ENCODE data around the gene BOLA2B.
A peak's percentile ranks its signal among the peaks of the same experiment; 100 is the strongest.
"Not testable (repeated sequence)": the region's sequence is repeated elsewhere in the genome, so short reads cannot be mapped to it uniquely, and the experiment has no call there.

Gene BOLA2B

DNA sequence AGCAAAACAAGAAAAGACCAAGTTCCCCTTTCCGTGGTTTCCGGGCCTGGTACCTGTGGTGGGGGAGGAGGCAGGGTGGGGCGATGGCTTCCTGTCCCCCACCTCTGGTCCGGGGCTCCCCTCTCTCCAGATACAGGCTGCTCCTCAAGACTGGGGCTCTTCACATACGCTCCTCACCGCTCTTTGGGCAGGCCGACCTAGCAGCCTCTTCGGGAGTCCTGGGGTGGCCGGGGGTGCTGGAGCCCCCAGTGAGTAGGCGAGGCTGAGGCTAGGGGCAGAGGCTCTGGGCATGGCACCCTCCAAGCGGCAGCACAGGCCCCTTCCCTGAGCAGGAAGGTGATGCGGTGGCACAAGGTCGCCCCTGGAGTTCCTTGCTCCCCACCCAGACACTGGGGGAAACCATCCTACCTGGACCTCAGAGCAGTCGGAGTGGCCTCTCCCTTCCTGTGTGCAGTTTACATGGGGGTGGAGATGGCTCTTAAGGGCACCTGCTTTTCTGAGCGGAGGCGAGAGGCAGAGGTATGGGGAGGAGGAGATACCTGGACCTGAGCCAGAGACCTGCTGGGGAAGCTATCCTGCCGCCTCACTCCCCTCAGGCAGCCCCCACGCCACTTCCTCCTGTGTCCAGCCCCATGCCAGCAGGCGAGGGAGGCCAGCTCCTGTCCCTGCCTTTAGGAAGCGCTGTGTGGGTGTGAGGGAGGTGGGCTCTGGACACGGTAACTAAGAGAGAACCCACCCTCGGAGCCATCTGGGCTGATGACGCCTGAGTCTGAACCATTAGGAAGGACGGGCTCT lies 9.2 kb downstream of the BOLA2B start:
- peak; percentile 86 for DNase-seq

GRCh38 chr16:30183233-30184095 lies 10.0 kb downstream of the BOLA2B start, which contains the start of gene CORO1A:
Gene CORO1A (plus strand): TSS chr16:30183602. CDS start chr16:30185210, 1,608 bp downstream.
- peak; percentile 82 for DNase-seq

DNA sequence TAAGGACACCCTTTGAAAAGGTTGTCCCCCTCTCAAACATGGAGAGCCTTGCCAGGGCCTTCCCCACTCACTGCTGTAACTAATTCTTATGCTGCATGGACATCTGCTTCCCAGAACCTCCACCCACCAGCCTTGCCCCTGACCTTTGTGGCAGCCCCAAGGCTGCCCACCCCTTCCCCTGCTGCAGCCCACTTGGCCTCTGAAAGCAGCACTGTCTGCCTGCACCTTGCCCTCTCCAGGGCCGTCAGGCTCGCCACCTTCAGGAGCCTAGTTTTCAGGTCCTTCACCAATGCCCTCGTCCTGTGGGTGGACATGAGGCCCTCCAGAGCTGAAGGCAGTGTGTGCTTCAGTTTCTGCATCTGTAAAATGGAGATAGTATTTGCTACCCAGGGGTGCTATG lies 12.7 kb downstream of the BOLA2B start:
- DNase-seq = no peak

GRCh38 chr16:30179931-30180330 lies 13.5 kb downstream of the BOLA2B start:
- no peak for DNase-seq

- DNase-seq = no peak
Measured at GRCh38 chr16:30179195-30179594, 14.3 kb downstream of the BOLA2B start.

DNA sequence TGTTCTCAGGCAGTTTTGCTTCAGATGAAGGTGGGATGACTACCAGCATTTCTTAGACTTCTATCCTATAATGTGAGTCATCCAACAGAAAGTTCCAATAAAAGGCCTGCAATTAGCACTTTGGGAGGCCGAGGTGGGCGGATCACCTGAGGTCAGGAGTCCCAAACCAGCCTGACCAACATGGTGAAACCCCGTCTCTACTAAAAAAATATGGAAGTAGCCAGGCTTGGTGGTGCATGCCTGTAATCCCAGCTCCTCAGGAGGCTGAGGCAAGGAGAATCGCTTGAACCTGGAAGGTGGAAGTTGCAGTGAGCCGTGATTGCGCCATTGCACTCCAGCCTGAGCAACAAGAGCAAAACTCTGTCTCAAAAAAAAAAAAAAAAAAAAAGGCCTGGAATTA lies 16.6 kb downstream of the BOLA2B start:
- not testable (repeated sequence) for DNase-seq

GRCh38 chr16:30173054-30173453 lies 20.4 kb downstream of the BOLA2B start:
- DNase-seq = no peak

DNA sequence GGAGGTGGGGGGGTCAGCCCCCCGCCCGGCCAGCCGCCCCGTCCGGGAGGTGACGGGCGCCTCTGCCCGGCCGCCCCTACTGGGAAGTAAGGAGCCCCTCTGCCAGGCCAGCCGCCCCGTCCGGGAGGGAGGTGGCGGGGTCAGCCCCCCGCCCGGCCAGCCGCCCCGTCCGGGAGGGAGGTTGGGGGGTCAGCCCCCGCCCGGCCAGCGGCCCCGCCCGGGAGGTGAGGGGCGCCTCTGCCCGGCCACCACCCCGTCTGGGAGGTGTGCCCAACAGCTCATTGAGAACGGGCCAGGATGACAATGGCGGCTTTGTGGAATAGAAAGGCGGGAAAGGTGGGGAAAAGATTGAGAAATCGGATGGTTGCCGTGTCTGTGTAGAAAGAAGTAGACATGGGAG lies 23.3 kb downstream of the BOLA2B start:
- not testable (repeated sequence) for DNase-seq

DNA sequence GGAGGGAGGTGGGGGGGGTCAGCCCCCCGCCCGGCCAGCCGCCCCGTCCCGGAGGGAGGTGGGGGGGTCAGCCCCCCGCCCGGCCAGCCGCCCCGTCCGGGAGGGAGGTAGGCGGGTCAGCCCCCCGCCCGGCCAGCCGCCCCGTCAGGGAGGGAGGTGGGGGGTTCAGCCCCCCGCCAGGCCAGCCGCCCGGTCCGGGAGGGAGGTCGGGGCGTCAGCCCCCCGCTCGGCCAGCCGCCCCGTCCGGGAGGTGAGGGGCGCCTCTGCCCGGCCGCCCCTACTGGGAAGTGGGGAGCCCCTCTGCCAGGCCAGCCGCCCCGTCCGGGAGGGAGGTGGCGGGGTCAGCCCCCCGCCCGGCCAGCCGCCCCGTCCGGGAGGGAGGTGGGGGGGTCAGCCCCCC lies 24.1 kb downstream of the BOLA2B start:
- not testable (repeated sequence) for DNase-seq

DNA sequence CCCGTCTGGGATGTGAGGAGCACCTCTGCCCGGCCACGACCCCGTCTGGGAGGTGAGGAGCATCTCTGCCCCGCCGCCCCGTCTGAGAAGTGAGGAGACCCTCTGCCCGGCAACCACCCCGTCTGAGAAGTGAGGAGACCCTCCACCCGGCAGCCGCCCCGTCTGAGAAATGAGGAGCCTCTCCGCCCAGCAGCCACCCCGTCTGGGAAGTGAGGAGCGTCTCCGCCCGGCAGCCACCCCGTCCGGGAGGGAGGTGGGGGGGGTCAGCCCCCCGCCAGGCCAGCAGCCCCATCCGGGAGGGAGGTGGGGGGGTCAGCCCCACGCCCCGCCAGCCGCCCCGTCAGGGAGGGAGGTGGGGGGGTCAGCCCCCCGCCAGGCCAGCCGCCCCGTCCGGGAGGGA lies 24.7 kb downstream of the BOLA2B start:
- not testable (repeated sequence) for DNase-seq

- DNase-seq = no peak
Measured at GRCh38 chr16:30166202-30166902, 27.1 kb downstream of the BOLA2B start.

DNA sequence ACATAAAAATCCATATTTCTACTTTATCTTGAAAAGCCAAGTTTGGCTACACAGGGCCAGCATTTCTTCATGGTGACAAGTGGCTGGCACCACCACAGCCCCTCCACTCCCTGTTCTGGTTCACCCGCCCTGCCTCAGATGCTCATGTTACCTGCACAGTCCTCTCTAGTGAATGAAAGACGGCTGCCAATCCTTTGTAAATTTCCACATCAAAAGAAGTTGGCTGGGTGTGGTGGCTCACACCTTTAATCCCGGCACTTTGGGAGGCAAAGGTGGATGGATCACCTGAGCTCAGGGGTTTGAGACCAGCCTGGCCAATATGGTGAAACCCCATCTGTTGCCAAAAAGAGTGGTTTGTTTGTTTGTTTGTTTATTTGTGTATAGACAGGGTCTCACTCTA lies 29.9 kb downstream of the BOLA2B start:
- no peak for DNase-seq

- no peak for DNase-seq
Measured at GRCh38 chr16:30157214-30157613, 36.3 kb downstream of the BOLA2B start.

DNA sequence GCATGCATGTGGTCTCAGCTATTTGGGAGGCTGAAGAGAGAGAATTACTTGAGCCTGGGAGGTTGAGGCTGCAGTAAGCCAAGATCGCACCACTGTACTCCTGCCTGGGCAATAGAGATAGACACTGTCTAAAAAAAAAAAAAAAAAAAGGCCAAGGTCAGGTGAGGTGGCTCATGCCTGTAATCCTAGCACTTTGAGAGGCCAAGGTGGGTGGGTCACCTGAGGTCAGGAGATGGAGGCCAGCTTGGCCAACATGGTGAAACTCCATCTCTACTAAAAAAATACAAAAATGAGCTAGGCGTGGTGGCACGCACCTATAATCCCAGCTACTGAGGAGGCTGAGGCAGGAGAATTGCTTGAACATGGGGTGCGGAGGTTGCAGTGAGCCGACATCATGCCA lies 38.3 kb downstream of the BOLA2B start:
- no peak for DNase-seq

DNA sequence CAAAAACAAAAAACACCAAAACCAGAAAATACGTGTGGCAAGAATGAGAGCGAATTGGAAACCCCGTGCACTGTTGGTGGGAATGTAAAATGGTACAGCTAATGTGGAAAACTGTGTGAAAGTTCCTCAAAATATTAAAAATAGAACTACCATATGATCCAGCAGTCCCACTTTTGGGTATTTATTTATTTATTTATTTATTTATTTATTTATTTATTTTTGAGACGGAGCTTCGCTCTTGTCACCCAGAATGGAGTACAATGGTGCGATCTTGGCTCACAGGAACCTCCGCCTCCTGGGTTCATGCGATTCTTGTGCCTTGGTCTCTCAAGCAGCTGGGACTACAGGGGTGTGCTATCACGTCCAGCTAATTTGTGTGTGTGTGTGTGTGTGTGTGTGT lies 40.9 kb downstream of the BOLA2B start:
- no peak for DNase-seq

DNA sequence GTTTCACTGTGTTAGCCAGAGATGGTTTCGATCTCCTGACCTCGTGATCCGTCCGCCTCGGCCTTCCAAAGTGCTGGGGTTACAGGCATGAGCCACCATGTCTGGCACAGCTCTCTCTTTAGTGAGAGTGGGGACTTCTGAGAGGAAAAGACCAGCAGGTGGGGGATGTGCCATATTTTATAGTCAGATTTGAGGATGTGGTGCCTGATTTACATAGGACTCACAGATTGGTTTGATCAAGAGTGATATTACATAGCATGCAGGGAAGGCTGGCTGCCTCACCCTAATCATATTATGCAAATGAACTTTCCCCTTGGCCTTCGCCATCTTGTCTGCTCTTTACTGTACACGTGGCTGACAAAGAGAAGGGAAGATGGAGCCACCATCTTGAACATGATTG lies 42.4 kb downstream of the BOLA2B start:
- DNase-seq = no peak

DNA sequence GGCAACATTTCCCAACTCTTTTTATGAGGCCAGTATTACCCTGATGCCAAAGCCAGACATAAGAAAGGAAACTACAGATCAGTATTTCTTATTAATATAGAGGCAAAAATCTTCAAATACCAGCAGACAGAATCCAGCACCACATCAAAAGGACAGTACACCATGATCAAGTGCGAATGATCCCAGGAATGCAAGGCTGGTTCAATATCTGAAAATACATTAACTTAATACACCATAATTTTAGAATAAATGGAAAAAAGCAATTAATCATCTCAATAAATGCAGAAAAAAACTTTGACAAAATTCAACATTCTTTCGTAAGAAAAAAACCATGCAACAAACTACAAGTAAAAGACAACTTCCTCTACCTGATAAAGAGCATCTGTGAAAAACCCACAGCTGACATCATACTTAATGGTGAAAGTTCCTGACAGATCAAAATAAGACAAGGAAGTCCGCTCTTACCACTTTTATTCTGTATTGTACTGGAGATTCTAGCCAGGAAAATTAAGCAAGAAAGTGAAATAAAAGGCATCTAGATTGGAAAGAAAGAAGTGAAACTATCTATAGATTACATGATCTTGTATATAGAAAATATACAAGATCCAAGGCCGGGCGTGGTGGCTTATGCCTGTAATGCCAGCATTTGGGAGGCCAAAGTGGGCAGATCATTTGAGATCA lies 44.1 kb downstream of the BOLA2B start:
- DNase-seq = no peak

- DNase-seq = no peak
Measured at GRCh38 chr16:30147843-30148510, 45.5 kb downstream of the BOLA2B start.

GRCh38 chr16:30145657-30146056 lies 47.8 kb downstream of the BOLA2B start:
- no peak for DNase-seq

GRCh38 chr16:30144917-30145316 lies 48.5 kb downstream of the BOLA2B start:
- DNase-seq = no peak

- DNase-seq = no peak
Measured at GRCh38 chr16:30144017-30144416, 49.4 kb downstream of the BOLA2B start.

GRCh38 chr16:30143347-30143702 lies 50.1 kb downstream of the BOLA2B start:
- no peak for DNase-seq
